NCI-H774 (cell line): ENCODE data around the gene ANTKMT.

ENCODE experiments used
- DNase-seq: peaks from one replicate; lab custom pipeline; 2025; lab: John Stamatoyannopoulos, UW

The ANTKMT gene

GRCh38 chr16:764848-765487 is 44.0 kb downstream of the ANTKMT start:
- no peak for DNase-seq

DNA sequence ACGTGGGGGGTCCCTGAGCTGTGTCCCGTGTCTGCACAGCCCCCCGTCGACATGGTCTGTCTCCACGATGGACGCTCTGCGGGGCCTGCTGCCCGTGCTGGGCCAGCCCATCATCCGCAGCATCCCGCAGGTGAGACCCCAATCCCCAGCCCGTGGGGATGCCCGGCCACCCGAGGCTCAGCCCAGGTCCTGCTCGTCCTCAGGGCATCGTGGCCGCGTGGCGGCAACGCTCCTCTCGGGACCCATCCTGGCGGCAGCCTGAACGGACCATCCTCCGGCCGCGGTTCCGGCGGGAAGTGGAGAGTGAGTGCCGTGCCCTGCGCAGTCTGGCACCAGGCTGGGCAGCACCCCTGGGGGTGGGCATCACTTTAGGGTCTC is 44.5 kb downstream of the ANTKMT start:
- no peak for DNase-seq

GRCh38 chr16:766008-766819 is 45.3 kb downstream of the ANTKMT start:
- no peak for DNase-seq

DNA sequence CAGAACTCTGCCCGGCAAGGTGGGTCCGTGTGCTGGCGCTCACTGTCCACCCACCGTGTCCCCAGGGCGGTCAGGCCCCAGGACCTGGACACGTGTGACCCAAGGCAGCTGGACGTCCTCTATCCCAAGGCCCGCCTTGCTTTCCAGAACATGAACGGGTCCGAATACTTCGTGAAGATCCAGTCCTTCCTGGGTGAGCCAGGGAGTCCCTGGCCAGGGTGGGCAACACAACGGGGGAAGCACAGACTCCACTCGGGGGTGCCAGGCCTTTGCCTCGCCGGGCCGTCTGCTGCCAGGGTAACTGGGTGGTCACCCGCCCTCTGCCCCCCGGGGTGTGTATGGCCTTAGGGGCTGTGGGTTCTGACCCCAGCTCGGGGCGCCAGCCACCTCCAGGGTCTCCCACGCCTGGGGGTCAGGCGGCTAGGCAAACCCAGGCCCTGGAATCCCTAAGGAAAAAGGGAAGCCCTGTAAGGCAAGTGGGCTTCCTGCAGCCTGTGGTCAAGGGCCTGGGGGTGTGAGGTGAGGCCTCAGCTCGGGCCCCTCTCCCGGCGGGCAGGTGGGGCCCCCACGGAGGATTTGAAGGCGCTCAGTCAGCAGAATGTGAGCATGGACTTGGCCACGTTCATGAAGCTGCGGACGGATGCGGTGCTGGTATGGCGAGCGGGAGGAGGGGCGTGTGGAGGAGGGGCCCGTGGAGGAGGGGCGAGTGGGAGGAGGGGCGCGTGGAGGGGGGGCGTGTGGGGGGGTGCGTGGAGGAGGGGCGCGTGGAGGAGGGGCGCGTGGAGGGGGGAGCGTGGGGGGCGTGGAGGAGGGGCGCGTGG is 46.1 kb downstream of the ANTKMT start:
- no peak for DNase-seq

DNA sequence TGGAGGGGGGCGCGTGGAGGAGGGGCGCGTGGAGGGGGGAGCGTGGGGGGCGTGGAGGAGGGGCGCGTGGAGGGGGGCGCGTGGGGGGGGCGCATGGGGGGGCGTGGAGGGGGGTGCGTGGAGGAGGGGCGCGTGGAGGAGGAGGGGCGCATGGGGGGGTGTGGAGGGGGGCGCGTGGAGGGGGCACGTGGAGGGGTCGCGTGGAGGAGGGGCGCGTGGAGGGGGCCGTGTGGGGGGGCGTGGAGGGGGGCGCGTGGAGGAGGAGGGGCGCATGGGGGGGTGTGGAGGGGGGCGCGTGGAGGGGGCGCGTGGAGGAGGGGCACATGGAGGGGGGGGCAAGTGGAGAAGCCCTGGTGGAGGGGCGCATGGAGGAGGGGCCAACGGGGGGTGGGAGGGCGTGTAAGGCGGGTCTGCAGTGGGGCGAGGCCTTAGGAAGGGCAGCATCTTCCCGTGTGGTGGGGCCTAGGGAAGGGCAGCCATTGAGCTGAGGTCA is 46.8 kb downstream of the ANTKMT start:
- DNase-seq, result no peak

DNA sequence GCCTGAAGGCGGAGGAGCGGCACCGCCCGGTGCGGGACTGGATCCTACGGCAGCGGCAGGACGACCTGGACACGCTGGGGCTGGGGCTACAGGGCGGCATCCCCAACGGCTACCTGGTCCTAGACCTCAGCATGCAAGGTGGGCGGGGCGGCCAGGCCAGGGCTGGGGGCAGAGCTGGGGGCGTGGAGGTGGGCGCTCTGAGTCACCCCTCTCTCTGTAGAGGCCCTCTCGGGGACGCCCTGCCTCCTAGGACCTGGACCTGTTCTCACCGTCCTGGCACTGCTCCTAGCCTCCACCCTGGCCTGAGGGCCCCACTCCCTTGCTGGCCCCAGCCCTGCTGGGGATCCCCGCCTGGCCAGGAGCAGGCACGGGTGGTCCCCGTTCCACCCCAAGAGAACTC is 47.5 kb downstream of the ANTKMT start:
- DNase-seq, result no peak

DNA sequence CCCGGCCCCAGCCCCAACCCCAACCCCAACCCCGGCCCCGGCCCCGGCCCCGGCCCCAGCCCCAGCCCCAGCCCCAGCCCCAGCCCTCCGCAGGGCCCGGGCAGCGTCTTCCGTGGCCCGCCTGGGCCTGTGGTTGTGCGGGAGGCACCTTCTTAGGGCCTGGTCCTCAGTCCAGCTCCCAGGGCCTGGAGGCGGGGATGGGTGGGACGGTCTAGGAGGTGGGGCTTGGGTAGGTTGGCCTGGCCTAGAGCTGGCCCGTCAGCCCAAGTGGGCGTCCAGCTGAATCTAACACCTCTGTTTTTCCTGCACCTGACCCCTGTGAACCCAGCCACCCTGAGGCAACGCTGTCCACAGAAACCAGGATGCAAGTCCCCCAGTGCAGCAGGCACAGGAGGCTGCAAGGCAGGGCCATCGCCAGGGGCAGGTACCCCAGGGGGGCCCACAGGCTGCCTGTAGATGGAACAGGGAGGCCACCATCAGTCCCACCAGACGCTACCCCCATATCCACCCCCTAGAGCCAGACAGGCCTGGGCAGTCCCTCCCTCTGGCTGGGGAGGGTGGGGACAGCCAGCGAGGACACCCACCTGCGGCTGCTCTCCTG is 48.3 kb downstream of the ANTKMT start:
- DNase-seq, result no peak

- no peak for DNase-seq
Observed at GRCh38 chr16:769934-770333, 49.0 kb downstream of the ANTKMT start.

DNA sequence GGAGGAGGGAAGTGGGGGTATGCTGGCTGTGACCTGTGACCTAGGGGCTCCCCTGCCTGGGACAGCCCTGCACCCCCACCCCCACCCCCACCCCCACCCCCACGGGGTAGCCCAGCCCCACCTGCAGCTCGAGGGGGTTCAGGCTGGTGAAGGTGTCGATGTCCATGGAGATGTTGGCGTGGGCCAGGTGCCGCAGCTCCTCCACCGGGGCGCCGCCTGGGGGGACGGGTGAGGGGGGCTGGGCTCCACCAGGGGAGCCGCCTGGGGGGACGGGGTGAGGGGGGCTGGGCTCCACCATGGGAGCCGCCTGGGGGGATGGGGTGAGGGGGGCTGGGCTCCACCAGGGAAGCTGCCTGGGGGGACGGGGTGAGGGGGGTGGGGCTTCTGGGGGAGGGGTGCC is 49.5 kb downstream of the ANTKMT start:
- DNase-seq, result no peak
